Retinal pigment epithelial cell (primary cell): ENCODE measurements around the gene AFF4.
"Not testable (repeated sequence)": the region's sequence is repeated elsewhere in the genome, so short reads cannot be mapped to it uniquely, and the experiment has no call there.

ENCODE experiments used
- DNase-seq: peaks from one replicate; pipeline ENCODE4 v3.0.0-alpha.2; 2010; ENCODE audit warnings: low read depth
- H3K4me3 ChIP-seq: 2 replicates; pipeline ENCODE4 v1.5.1; 2011; ENCODE audit warnings: mild to moderate bottlenecking, low read length, control low read depth, moderate library complexity
- TF ChIP-seq, protein P1 (sequence below): conservative IDR thresholded peaks from 2 replicates; pipeline ENCODE4 v1.5.1; 2011; ENCODE audit warnings: low read depth, low read length, control low read depth, inconsistent platforms

AFF4 gene

DNA sequence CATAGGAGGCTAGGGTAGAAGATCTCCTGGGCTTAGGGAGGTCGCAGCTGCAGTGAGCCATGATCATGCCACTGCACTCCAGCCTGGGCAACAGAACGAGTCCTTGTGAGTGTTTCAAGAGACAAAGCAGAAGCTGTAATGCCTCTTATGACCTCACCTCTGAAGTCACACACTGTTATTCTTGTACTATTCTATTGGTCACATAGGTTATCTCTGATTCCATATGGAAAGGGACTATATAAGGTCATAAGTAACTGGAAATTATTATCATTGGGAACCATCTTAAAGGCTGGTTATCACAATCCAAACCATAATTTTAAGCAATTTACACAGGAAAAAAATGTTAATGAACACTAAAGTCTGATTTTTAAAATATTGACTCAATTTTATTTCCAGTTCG is 17.9 kb upstream of the AFF4 start:
- H3K4me3 ChIP-seq = no peak overlapping the region
- no peak for DNase-seq
- TF ChIP-seq, protein P1, sequence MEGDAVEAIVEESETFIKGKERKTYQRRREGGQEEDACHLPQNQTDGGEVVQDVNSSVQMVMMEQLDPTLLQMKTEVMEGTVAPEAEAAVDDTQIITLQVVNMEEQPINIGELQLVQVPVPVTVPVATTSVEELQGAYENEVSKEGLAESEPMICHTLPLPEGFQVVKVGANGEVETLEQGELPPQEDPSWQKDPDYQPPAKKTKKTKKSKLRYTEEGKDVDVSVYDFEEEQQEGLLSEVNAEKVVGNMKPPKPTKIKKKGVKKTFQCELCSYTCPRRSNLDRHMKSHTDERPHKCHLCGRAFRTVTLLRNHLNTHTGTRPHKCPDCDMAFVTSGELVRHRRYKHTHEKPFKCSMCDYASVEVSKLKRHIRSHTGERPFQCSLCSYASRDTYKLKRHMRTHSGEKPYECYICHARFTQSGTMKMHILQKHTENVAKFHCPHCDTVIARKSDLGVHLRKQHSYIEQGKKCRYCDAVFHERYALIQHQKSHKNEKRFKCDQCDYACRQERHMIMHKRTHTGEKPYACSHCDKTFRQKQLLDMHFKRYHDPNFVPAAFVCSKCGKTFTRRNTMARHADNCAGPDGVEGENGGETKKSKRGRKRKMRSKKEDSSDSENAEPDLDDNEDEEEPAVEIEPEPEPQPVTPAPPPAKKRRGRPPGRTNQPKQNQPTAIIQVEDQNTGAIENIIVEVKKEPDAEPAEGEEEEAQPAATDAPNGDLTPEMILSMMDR = no peak

- H3K4me3 ChIP-seq = no peak overlapping the region
- TF ChIP-seq, protein P1 = no peak
- DNase-seq = no peak
These were observed 16.5 kb upstream of the AFF4 start for GRCh38 chr5:132979976-132980375.

- TF ChIP-seq, protein P1 = no peak
- no peak overlapping the region for H3K4me3 ChIP-seq
- DNase-seq = no peak
These were observed 16.0 kb upstream of the AFF4 start for GRCh38 chr5:132979367-132979940.

DNA sequence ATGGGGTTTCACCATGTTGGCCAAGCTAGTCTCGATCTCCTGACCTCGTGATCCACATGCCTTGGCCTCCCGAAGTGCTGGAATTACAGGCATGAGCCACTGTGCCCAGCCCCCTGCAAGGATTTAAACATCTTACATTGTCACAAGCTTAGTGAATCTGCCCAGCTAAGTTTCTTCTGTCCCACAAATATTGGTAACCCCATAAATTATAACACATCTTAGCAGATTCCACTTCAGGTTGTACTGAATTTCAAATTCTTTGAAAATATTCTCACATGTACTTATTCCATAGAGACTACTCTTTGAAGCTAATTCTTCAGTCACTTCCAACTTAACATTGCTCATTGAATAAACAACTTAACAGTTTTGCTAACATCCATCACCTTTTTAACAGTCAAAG is 13.4 kb upstream of the AFF4 start:
- TF ChIP-seq, protein P1 = no peak
- no peak for DNase-seq
- H3K4me3 ChIP-seq = no peak overlapping the region

DNA sequence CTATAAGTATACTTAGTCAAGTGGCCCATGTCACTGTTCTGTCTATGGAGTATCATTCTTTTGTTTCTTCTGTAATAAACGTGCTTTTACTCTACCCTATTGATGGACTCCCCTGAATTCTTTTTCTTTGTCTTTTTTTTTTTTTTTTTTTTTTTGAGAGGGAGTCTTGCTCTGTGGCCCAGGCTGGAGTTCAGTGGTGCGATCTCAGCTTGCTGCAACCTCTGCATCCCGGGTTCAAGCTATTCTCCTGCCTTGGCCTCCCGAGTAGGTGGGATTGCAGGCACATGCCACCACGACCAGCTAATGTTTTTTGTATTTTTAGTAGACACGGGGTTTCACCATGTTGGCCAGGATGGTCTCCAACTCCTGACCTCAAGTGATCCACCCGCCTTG is 9.0 kb upstream of the AFF4 start:
- not testable (repeated sequence) for DNase-seq, H3K4me3 ChIP-seq

GRCh38 chr5:132971483-132972435 is 8.3 kb upstream of the AFF4 start:
- DNase-seq = no peak
- TF ChIP-seq, protein P1 = no peak
- no peak overlapping the region for H3K4me3 ChIP-seq

- TF ChIP-seq, protein P1 = no peak
- no peak overlapping the region for H3K4me3 ChIP-seq
- no peak for DNase-seq
These were observed 1.7 kb upstream of the AFF4 start for GRCh38 chr5:132965120-132965519.
